ENCODE data around the gene XPNPEP1.

XPNPEP1 gene

GRCh38 chr10:109821672-109822071, 101.6 kb downstream of the XPNPEP1 start:
- no peak for TF ChIP-seq CTCF (IDR thresholded peaks at IDR 0.05; ENCODE audit: extremely low read depth, missing control alignments)
- DNase-seq (ENCODE audit: low spot score): no peak

GRCh38 chr10:109820620-109821405, 102.5 kb downstream of the XPNPEP1 start:
- DNase-seq (ENCODE audit: low spot score): no peak
- no peak for TF ChIP-seq CTCF (IDR thresholded peaks at IDR 0.05; ENCODE audit: extremely low read depth, missing control alignments)

- no peak for DNase-seq (ENCODE audit: low spot score)
- TF ChIP-seq CTCF (IDR thresholded peaks at IDR 0.05; ENCODE audit: extremely low read depth, missing control alignments): no peak
Observed at GRCh38 chr10:109819807-109820206, 103.5 kb downstream of the XPNPEP1 start.
